Gastroesophageal sphincter (tissue), 3 donors: ENCODE data around the gene BCL2L11.

Experiments
- CTCF ChIP-seq, 4 experiments: fragments of 200-600 bp in 2 of 4; fragments of 450-650 bp in 2 of 4; sonication (generic) in 1 of 4; IDR thresholded peaks; one replicate each; pipeline ENCODE4 v1.5.1; 2017 to 2019; ENCODE audit warnings: antibody characterized with exemption in 4 of 4, mild to moderate bottlenecking in 2 of 4, moderate library complexity in 2 of 4
- EP300 ChIP-seq: sonication (generic); formaldehyde crosslinking; IDR thresholded peaks from one replicate; pipeline ENCODE4 v1.6.1; 2017; ENCODE audit warnings: antibody characterized with exemption, mild to moderate bottlenecking
- POLR2A ChIP-seq, 2 donors: fragments of 450-650 bp; IDR thresholded peaks; one replicate each; pipeline ENCODE4 v1.6.1; 2017; ENCODE audit warnings: antibody characterized with exemption in 2 of 2, mild to moderate bottlenecking in 2 of 2, moderate library complexity in 1 of 2

DNA sequence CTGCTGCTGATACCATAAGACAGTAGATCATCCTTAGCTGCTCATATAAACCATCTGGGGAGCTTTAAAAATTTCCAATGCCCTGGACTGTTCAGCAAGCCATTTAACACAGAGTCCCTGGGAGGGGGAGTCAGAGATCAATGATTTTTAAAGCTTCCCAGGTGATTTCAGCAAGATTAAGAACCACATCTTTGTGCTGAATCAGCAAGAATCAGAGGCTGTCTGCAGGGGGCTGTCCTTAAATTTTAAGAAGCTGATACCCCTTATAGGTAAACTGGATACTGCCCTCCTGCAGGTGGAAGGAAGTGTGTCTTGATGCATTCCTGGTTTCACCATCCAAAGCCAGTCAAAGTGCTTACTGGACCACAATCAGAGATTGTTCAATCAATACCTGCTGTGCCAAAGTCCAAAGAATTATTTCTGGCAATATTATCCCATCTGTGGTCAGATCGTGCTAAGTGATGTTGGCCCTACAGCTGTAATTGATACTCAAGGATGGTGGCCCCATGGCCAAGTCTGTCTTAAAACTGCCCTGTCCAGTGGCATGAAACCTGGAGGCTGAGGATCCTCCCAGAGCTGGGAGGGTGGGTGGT is 72.2 kb downstream of the BCL2L11 start:
- no peak for TF ChIP-seq EP300
- no peak for TF ChIP-seq CTCF (IDR thresholded peaks at IDR 0.05)
- no peak for TF ChIP-seq POLR2A (IDR thresholded peaks at IDR 0.05)
